ENCODE measurements around the gene CGAS.
"Not testable (repeated sequence)": the region's sequence is repeated elsewhere in the genome, so short reads cannot be mapped to it uniquely, and the experiment has no call there.

The CGAS gene

GRCh38 chr6:73395875-73396274 is 56.2 kb downstream of the CGAS start:
- H3K27ac ChIP-seq (replicated peaks) = no peak overlapping the region
- H3K27me3 ChIP-seq (ENCODE audit: insufficient read depth, poor library complexity, severe bottlenecking) = no peaks in the 10 kb centered on the region
- no peak for TF ChIP-seq SPI1 (IDR thresholded peaks at IDR 0.05; ENCODE audit: borderline replicate concordance, low read depth)
- TF ChIP-seq, protein P1, sequence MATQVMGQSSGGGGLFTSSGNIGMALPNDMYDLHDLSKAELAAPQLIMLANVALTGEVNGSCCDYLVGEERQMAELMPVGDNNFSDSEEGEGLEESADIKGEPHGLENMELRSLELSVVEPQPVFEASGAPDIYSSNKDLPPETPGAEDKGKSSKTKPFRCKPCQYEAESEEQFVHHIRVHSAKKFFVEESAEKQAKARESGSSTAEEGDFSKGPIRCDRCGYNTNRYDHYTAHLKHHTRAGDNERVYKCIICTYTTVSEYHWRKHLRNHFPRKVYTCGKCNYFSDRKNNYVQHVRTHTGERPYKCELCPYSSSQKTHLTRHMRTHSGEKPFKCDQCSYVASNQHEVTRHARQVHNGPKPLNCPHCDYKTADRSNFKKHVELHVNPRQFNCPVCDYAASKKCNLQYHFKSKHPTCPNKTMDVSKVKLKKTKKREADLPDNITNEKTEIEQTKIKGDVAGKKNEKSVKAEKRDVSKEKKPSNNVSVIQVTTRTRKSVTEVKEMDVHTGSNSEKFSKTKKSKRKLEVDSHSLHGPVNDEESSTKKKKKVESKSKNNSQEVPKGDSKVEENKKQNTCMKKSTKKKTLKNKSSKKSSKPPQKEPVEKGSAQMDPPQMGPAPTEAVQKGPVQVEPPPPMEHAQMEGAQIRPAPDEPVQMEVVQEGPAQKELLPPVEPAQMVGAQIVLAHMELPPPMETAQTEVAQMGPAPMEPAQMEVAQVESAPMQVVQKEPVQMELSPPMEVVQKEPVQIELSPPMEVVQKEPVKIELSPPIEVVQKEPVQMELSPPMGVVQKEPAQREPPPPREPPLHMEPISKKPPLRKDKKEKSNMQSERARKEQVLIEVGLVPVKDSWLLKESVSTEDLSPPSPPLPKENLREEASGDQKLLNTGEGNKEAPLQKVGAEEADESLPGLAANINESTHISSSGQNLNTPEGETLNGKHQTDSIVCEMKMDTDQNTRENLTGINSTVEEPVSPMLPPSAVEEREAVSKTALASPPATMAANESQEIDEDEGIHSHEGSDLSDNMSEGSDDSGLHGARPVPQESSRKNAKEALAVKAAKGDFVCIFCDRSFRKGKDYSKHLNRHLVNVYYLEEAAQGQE (IDR thresholded peaks at IDR 0.05; ENCODE audit: insufficient replicate concordance, low read depth) = no peak
- TF ChIP-seq, protein P2, sequence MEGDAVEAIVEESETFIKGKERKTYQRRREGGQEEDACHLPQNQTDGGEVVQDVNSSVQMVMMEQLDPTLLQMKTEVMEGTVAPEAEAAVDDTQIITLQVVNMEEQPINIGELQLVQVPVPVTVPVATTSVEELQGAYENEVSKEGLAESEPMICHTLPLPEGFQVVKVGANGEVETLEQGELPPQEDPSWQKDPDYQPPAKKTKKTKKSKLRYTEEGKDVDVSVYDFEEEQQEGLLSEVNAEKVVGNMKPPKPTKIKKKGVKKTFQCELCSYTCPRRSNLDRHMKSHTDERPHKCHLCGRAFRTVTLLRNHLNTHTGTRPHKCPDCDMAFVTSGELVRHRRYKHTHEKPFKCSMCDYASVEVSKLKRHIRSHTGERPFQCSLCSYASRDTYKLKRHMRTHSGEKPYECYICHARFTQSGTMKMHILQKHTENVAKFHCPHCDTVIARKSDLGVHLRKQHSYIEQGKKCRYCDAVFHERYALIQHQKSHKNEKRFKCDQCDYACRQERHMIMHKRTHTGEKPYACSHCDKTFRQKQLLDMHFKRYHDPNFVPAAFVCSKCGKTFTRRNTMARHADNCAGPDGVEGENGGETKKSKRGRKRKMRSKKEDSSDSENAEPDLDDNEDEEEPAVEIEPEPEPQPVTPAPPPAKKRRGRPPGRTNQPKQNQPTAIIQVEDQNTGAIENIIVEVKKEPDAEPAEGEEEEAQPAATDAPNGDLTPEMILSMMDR (IDR thresholded peaks at IDR 0.05; ENCODE audit: insufficient read depth, low read length) = no peak
- TF ChIP-seq GABPA (IDR thresholded peaks at IDR 0.05; ENCODE audit: low read depth) = no peak
- no peak for TF ChIP-seq POLR2AphosphoS5 (IDR thresholded peaks at IDR 0.05; ENCODE audit: low read depth)
- H3K4me3 ChIP-seq (replicated peaks; ENCODE audit: insufficient read depth, low read length) = no peak overlapping the region
- no peak for DNase-seq (ENCODE audit: low read depth in 1 of 2, low spot score in 1 of 2)

- Histone ChIP-seq H3K4me3 (replicated peaks; ENCODE audit: insufficient read depth, low read length) (peak within 1 kb of the TSS; percentile 18; the same call in 1 of the 2 replicates), H3K27ac (replicated peaks) (no peak within 1 kb of the TSS), H3K27me3 (ENCODE audit: insufficient read depth, poor library complexity, severe bottlenecking) (no peaks in the 10 kb centered on the region)
- TF ChIP-seq POLR2AphosphoS5 (IDR thresholded peaks at IDR 0.05; ENCODE audit: low read depth) = no peak
- TF ChIP-seq GABPA (IDR thresholded peaks at IDR 0.05; ENCODE audit: low read depth) = no peak
- TF ChIP-seq, protein P2 (IDR thresholded peaks at IDR 0.05; ENCODE audit: insufficient read depth, low read length) = no peak
- no peak for TF ChIP-seq SPI1 (IDR thresholded peaks at IDR 0.05; ENCODE audit: borderline replicate concordance, low read depth)
- TF ChIP-seq, protein P1 (IDR thresholded peaks at IDR 0.05; ENCODE audit: insufficient replicate concordance, low read depth) = no peak
- peak in 1 of 2 experiments; percentile 25 for DNase-seq (ENCODE audit: low read depth in 1 of 2, low spot score in 1 of 2)
These were observed 57.3 kb downstream of the CGAS start, which contains the start of gene DDX43 for GRCh38 chr6:73394577-73395354. TSS of gene DDX43 (plus strand) at chr6:73394828. CDS start at chr6:73394906, 78 bp downstream.

- Histone ChIP-seq H3K4me3 (replicated peaks; ENCODE audit: insufficient read depth, low read length) (no peak overlapping the region), H3K27ac (replicated peaks) (no peak overlapping the region)
These were observed 58.8 kb downstream of the CGAS start for GRCh38 chr6:73393278-73393677.

DNA sequence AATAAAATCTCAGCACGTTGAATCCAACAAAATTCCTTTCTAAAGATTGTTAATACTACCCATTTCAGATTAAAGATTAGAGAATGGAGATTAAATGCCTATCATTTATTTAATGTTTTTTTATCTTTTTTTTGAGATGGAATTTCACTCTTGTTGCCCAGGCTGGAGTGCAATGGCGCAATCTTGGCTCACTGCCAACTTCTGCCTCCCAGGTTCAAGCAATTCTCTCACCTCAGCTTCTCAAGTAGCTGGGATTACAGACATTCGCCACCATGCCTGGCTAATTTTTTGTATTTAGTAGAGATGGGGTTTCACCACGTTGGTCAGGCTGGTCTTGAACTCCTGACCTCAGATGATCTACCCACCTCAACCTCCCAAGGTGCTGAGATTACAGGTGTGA is 59.9 kb downstream of the CGAS start:
- not testable (repeated sequence) for H3K27me3 ChIP-seq (ENCODE audit: insufficient read depth, poor library complexity, severe bottlenecking); H3K27ac ChIP-seq (replicated peaks); DNase-seq (ENCODE audit: low read depth in 1 of 2, low spot score in 1 of 2); H3K4me3 ChIP-seq (replicated peaks; ENCODE audit: insufficient read depth, low read length)

More at GRCh38 chr6:73393278-73393677, 58.8 kb downstream of the CGAS start:
- no peaks in the 10 kb centered on the region for H3K27me3 ChIP-seq (ENCODE audit: insufficient read depth, poor library complexity, severe bottlenecking)
- TF ChIP-seq, protein P2 (IDR thresholded peaks at IDR 0.05; ENCODE audit: insufficient read depth, low read length) = no peak
- TF ChIP-seq GABPA (IDR thresholded peaks at IDR 0.05; ENCODE audit: low read depth) = no peak
- no peak for TF ChIP-seq POLR2AphosphoS5 (IDR thresholded peaks at IDR 0.05; ENCODE audit: low read depth)
- no peak for TF ChIP-seq SPI1 (IDR thresholded peaks at IDR 0.05; ENCODE audit: borderline replicate concordance, low read depth)
- TF ChIP-seq, protein P1 (IDR thresholded peaks at IDR 0.05; ENCODE audit: insufficient replicate concordance, low read depth) = no peak
- no peak for DNase-seq (ENCODE audit: low read depth in 1 of 2, low spot score in 1 of 2)

Data from HL-60 (cell line).